CD14-positive monocyte (primary cell): ENCODE results near the gene GHRH. TPM values are rescaled to one million over a fixed set of nuclear protein-coding genes. Genes with fewer than 3 reads are reported as not detected.
A peak's percentile ranks its signal among the peaks of the same experiment; 100 is the strongest.

Source experiments
- DNase-seq, 3 donors: peaks; one replicate each; pipeline ENCODE4 v3.0.0-alpha.2; 2011 to 2022
- H2AFZ ChIP-seq: 2 replicates; pipeline ENCODE4 v1.6.0; 2012; ENCODE audit warnings: mild to moderate bottlenecking, low read depth, low read length, inconsistent platforms; ENCODE audit not compliant: insufficient read depth, poor library complexity, severe bottlenecking
- H3K27ac ChIP-seq, 2 donors: 1 replicate in 1 of 2; 2 replicates in 1 of 2; pipeline ENCODE4 v1.5.1; 2012 to 2013; ENCODE audit warnings: low read length in 2 of 2, control low read depth in 1 of 2, inconsistent platforms in 1 of 2, low read depth in 1 of 2, mild to moderate bottlenecking in 1 of 2
- H3K27me3 ChIP-seq, 2 donors: one replicate each; pipeline versions ENCODE4 v1.6.0 to v1.6.1; 2011 to 2013; ENCODE audit warnings: low read length in 2 of 2; ENCODE audit not compliant: control insufficient read depth in 2 of 2, insufficient read depth in 2 of 2
- H3K36me3 ChIP-seq, 2 donors: replicated peaks in 1 of 2; 1 replicate in 1 of 2; 2 replicates in 1 of 2; pipeline versions ENCODE4 v1.5.1 to v1.6.1; 2012 to 2013; ENCODE audit warnings: low read length in 2 of 2, control low read depth in 1 of 2, inconsistent platforms in 1 of 2, mild to moderate bottlenecking in 1 of 2; ENCODE audit not compliant: insufficient read depth in 2 of 2, control insufficient read depth in 1 of 2
- H3K4me1 ChIP-seq, 2 donors: 1 replicate in 1 of 2; 2 replicates in 1 of 2; pipeline versions ENCODE4 v1.5.1 to v1.6.1; 2012 to 2013; ENCODE audit warnings: low read length in 2 of 2, control low read depth in 1 of 2, inconsistent platforms in 1 of 2, mild to moderate bottlenecking in 1 of 2, moderate library complexity in 1 of 2; ENCODE audit not compliant: insufficient read depth in 2 of 2, control insufficient read depth in 1 of 2
- H3K4me2 ChIP-seq: replicated peaks from 2 replicates; pipeline ENCODE3; 2012; ENCODE audit warnings: low read length, moderate library complexity, mild to moderate bottlenecking; ENCODE audit not compliant: poor library complexity, severe bottlenecking; ENCODE audit errors: extremely low read depth
- H3K4me3 ChIP-seq, 3 experiments: fragments of 200-600 bp in 1 of 3; sonication (generic) in 1 of 3; replicated peaks in 1 of 3; 1 replicate in 2 of 3; 2 replicates in 1 of 3; pipeline ENCODE4 v1.5.1; 2011 to 2013; ENCODE audit warnings: low read length in 3 of 3, mild to moderate bottlenecking in 3 of 3, control low read depth in 2 of 3, low read depth in 2 of 3, inconsistent platforms in 1 of 3, moderate library complexity in 1 of 3
- H3K79me2 ChIP-seq: 2 replicates; pipeline ENCODE4 v1.6.0; 2012; ENCODE audit warnings: mild to moderate bottlenecking, control low read depth, inconsistent platforms, low read length, moderate library complexity; ENCODE audit not compliant: insufficient read depth
- H3K9ac ChIP-seq: 2 replicates; pipeline ENCODE4 v1.6.0; 2017; ENCODE audit warnings: low read length, mild to moderate bottlenecking; ENCODE audit not compliant: insufficient read depth, poor library complexity, severe bottlenecking
- H3K9me3 ChIP-seq, 2 donors: replicated peaks in 1 of 2; 1 replicate in 1 of 2; 2 replicates in 1 of 2; pipeline versions ENCODE4 v1.5.1 to v1.6.1; 2012 to 2013; ENCODE audit warnings: low read length in 2 of 2, control low read depth in 1 of 2; ENCODE audit not compliant: control insufficient read depth in 1 of 2, insufficient read depth in 1 of 2
- H4K20me1 ChIP-seq: 2 replicates; pipeline ENCODE4 v1.6.0; 2012; ENCODE audit warnings: mild to moderate bottlenecking, low read length, control low read depth, moderate library complexity; ENCODE audit not compliant: insufficient read depth
- H3K27ac Mint-ChIP-seq, 7 donors: one replicate each; pipeline ENCODE4 v1.8.0; 2020; ENCODE audit warnings: mild to moderate bottlenecking in 7 of 7, mixed read lengths in 7 of 7, moderate library complexity in 6 of 7, inconsistent platforms in 2 of 7
- H3K27me3 Mint-ChIP-seq, 3 donors: one replicate each; pipeline ENCODE4 v1.8.0; 2021 to 2022; ENCODE audit warnings: low read depth in 3 of 3, mild to moderate bottlenecking in 3 of 3, mixed read lengths in 3 of 3, moderate library complexity in 3 of 3, inconsistent platforms in 1 of 3
- H3K36me3 Mint-ChIP-seq, 2 donors: one replicate each; pipeline ENCODE4 v1.8.0; 2020; ENCODE audit warnings: mixed read lengths in 2 of 2, inconsistent platforms in 1 of 2, mild to moderate bottlenecking in 1 of 2
- H3K4me1 Mint-ChIP-seq: one replicate; pipeline ENCODE4 v1.8.0; 2020; ENCODE audit warnings: mild to moderate bottlenecking, mixed read lengths
- H3K4me3 Mint-ChIP-seq, 2 donors: one replicate each; pipeline ENCODE4 v1.8.0; 2020; ENCODE audit warnings: mild to moderate bottlenecking in 2 of 2, mixed read lengths in 2 of 2, moderate library complexity in 1 of 2
- H3K9me3 Mint-ChIP-seq, 7 donors: one replicate each; pipeline ENCODE4 v1.8.0; 2020 to 2022; ENCODE audit warnings: mixed read lengths in 7 of 7, mild to moderate bottlenecking in 6 of 7, moderate library complexity in 6 of 7, inconsistent platforms in 2 of 7
- WGBS: methylation state at CpG from one replicate; pipeline ENCODE4 v1.1.5; 2013; ENCODE audit warnings: missing lambda C conversion rate; ENCODE audit not compliant: insufficient coverage; 5-methylcytosine and 5-hydroxymethylcytosine counted together
- intact Hi-C, 2 donors: fragments of 100-400 bp; cut with micrococcal nuclease; formaldehyde crosslinking; loops; one replicate each; pipeline versions ENCODE4 v1.15.0 to v1.15.1; 2023
- polyA plus RNA-seq, 3 donors: library from polyadenylated mRNA; depleted of rRNA in 1 of 3; unstranded in 2 of 3; stranded (reverse) in 1 of 3; fragments of 300-500 nt in 2 of 3; fragments of >200 nt in 1 of 3; fragmentation: Illumina TruSeq in 2 of 3; gene quantifications; 1 replicate in 2 of 3; 2 replicates in 1 of 3; pipeline ENCODE4 v1.2.3, GENCODE V29; 2012 to 2021
- TF ChIP-seq, protein P1 (sequence below): fragments of 200-600 bp; IDR thresholded peaks from one replicate; pipeline ENCODE4 v1.8.0; 2022; ENCODE audit warnings: antibody characterized with exemption, mild to moderate bottlenecking

GHRH gene
- polyA plus RNA-seq, 3 donors = not detected

DNA sequence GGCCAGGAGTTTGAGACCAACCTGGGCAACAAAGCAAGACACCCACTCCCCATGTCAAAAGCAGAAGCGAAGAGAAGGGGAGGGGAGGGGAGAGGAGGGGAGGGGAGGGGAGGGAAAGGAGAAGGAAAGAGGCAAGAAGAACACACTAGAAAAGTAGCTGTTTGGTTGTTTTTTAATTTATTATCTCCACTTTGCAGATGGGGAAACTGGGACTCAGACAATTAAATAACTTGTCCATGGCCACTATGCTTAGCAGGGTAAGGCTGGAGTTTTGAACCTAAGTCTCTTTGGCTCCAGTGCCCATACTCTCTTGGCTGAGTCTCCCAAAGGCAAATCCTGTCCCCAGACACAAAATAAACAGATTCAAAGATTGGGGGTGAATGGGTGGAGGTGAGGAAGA lies 12.4 kb upstream of the GHRH start:
- no peaks in the 10 kb centered on the region for H3K27me3 ChIP-seq
- H3K27me3 Mint-ChIP-seq = peaks cover 0 to 2% (median 1%) of the 10 kb centered on the region in 3 donors
- WGBS = no CpG with 5 or more reads among the region's 1 CpG
- peak overlapping the region; percentile 94 to 99 (median 97) for H3K27ac Mint-ChIP-seq
- peak overlapping the region; percentile 82 to 100 for H3K27ac ChIP-seq
- H3K4me3 Mint-ChIP-seq = peak overlapping the region in 1 of 2 donors; percentile 59
- peak overlapping the region; percentile 42 for H3K4me2 ChIP-seq
- H3K4me3 ChIP-seq = peak overlapping the region in 1 of 3 experiments; percentile 37
- H3K36me3 Mint-ChIP-seq = peaks cover 0 to 3% of the 10 kb centered on the region in 2 donors
- H3K79me2 ChIP-seq = no peaks in the 10 kb centered on the region
- no peak overlapping the region for H2AFZ ChIP-seq
- H3K9ac ChIP-seq = peak overlapping the region; percentile 62
- no peaks in the 10 kb centered on the region for H3K36me3 ChIP-seq
- intact Hi-C loops = loop anchor here in 1 of 2 donors (5.0 kb wide), 1 partner anchor 63 kb away; no protein-coding TSS in a partner anchor
- peaks cover 78% of the 10 kb centered on the region for H3K4me1 Mint-ChIP-seq
- peak in 2 of 3 donors; percentile 33 to 38 for DNase-seq
- TF ChIP-seq, protein P1, sequence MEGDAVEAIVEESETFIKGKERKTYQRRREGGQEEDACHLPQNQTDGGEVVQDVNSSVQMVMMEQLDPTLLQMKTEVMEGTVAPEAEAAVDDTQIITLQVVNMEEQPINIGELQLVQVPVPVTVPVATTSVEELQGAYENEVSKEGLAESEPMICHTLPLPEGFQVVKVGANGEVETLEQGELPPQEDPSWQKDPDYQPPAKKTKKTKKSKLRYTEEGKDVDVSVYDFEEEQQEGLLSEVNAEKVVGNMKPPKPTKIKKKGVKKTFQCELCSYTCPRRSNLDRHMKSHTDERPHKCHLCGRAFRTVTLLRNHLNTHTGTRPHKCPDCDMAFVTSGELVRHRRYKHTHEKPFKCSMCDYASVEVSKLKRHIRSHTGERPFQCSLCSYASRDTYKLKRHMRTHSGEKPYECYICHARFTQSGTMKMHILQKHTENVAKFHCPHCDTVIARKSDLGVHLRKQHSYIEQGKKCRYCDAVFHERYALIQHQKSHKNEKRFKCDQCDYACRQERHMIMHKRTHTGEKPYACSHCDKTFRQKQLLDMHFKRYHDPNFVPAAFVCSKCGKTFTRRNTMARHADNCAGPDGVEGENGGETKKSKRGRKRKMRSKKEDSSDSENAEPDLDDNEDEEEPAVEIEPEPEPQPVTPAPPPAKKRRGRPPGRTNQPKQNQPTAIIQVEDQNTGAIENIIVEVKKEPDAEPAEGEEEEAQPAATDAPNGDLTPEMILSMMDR = no peak
- peaks cover 87 to 88% of the 10 kb centered on the region in 2 donors for H3K4me1 ChIP-seq
- H3K9me3 Mint-ChIP-seq = peaks cover 0 to 6% (median 3%) of the 10 kb centered on the region in 7 donors
- H3K9me3 ChIP-seq = no peaks in the 10 kb centered on the region
- H4K20me1 ChIP-seq = no peaks in the 10 kb centered on the region

- Histone ChIP-seq H3K36me3 (no peaks in the 10 kb centered on the region), H3K9ac (peak overlapping the region; percentile 85), H3K79me2 (no peaks in the 10 kb centered on the region), H2AFZ (no peak overlapping the region), H3K4me3 (peak overlapping the region in 1 of 3 experiments; percentile 4), H3K27ac (peak overlapping the region; percentile 97 to 100), H3K4me1 (peaks cover 72% of the 10 kb centered on the region in 2 donors), H3K4me2 (peak overlapping the region; percentile 12), H3K27me3 (no peaks in the 10 kb centered on the region), H4K20me1 (no peaks in the 10 kb centered on the region), H3K9me3 (no peaks in the 10 kb centered on the region)
- TF ChIP-seq, protein P1 = no peak
- no peak for DNase-seq
- intact Hi-C loops = loop anchor here (2.0 to 5.0 kb wide), 2 partner anchors 17 to 66 kb away; partner anchors contain the start of gene MANBAL (in 2 of the 2)
- Mint-ChIP-seq H3K9me3 (peaks cover 0 to 6% (median 3%) of the 10 kb centered on the region in 7 donors), H3K36me3 (peaks cover 0 to 3% of the 10 kb centered on the region in 2 donors), H3K4me1 (peaks cover 70% of the 10 kb centered on the region), H3K4me3 (no peak overlapping the region), H3K27ac (peak overlapping the region; percentile 96 to 100 (median 99)), H3K27me3 (peaks cover 0 to 1% (median 0%) of the 10 kb centered on the region in 3 donors)
- WGBS = 94% methylated on average over 2 of the region's 3 CpGs
Measured at GRCh38 chr20:37271421-37271768, 9.8 kb upstream of the GHRH start.
